SU-DHL-6 (cell line): ENCODE data around the gene PODXL2.

Experiments used
- H2AFZ ChIP-seq: fragments of 200-600 bp; sonication (generic); 2 replicates; pipeline ENCODE4 v1.6.1; 2014; ENCODE audit warnings: low read depth, mild to moderate bottlenecking, moderate library complexity, mixed read lengths, antibody characterized with exemption, low read length; ENCODE audit not compliant: severe bottlenecking
- H3F3A ChIP-seq: fragments of 200-600 bp; shearing (Covaris generic); 2 replicates; pipeline ENCODE4 v1.6.0; 2016; ENCODE audit warnings: antibody characterized with exemption, mild to moderate bottlenecking; ENCODE audit not compliant: insufficient read depth
- H3K27ac ChIP-seq: fragments of 200-600 bp; sonication (generic); 2 replicates; pipeline ENCODE4 v1.5.1; 2016; ENCODE audit warnings: low read depth, mild to moderate bottlenecking, low read length, moderate library complexity, mixed read lengths
- H3K27me3 ChIP-seq: fragments of 200-600 bp; sonication (generic), shearing (Covaris generic); 2 replicates; pipeline ENCODE4 v1.6.0; 2014; ENCODE audit warnings: mild to moderate bottlenecking, low read length
- H3K36me3 ChIP-seq: fragments of 200-600 bp; sonication (generic); 2 replicates; pipeline ENCODE4 v1.6.1; 2014; ENCODE audit warnings: mild to moderate bottlenecking, low read length, mixed read lengths
- H3K4me2 ChIP-seq: fragments of 300-600, 200-600 bp; shearing (Covaris generic), sonication (generic); 2 replicates; pipeline ENCODE4 v1.6.0; 2014; ENCODE audit warnings: low read length, low read depth, mild to moderate bottlenecking; ENCODE audit not compliant: poor library complexity, severe bottlenecking
- H3K4me3 ChIP-seq: fragments of 200-600 bp; sonication (generic); 2 replicates; pipeline ENCODE4 v1.5.1; 2014; ENCODE audit warnings: antibody characterized with exemption, low read length, mild to moderate bottlenecking, mixed read lengths; ENCODE audit not compliant: insufficient read depth, poor library complexity, severe bottlenecking
- H3K79me2 ChIP-seq: fragments of 200-600 bp; sonication (generic); 2 replicates; pipeline ENCODE4 v1.6.1; 2014; ENCODE audit warnings: mild to moderate bottlenecking, low read length, moderate library complexity; ENCODE audit not compliant: insufficient read depth
- H3K9ac ChIP-seq: fragments of 200-600 bp; sonication (generic); 2 replicates; pipeline ENCODE4 v1.7.0; 2014; ENCODE audit warnings: mild to moderate bottlenecking, low read length
- H3K9me2 ChIP-seq: fragments of 200-600 bp; sonication (generic); replicated peaks from 2 replicates; pipeline ENCODE4 v1.6.1; 2014; ENCODE audit warnings: low read length; ENCODE audit not compliant: insufficient read depth
- H3K9me3 ChIP-seq: fragments of 200-600 bp; sonication (generic); 2 replicates; pipeline ENCODE4 v1.6.1; 2014; ENCODE audit warnings: low read length, mixed read lengths; ENCODE audit not compliant: insufficient read depth
- H4K20me1 ChIP-seq: fragments of 200-600 bp; sonication (generic); 2 replicates; pipeline ENCODE4 v1.6.1; 2014; ENCODE audit warnings: low read depth, mild to moderate bottlenecking, antibody characterized with exemption, low read length, moderate library complexity, mixed read lengths
- EZH2phosphoT487 ChIP-seq: fragments of 200-600 bp; sonication (generic), shearing (Covaris generic); conservative IDR thresholded peaks from 2 replicates; pipeline ENCODE4 v1.6.1; 2018; ENCODE audit warnings: mild to moderate bottlenecking, antibody characterized with exemption, low read length, moderate library complexity, mixed read lengths
- TF ChIP-seq, protein P1 (sequence below): fragments of 200-600 bp; sonication (generic); IDR thresholded peaks from one replicate; pipeline ENCODE4 v1.5.1; 2017; ENCODE audit warnings: antibody characterized with exemption, mild to moderate bottlenecking, low read length, moderate library complexity; ENCODE audit not compliant: insufficient read depth, poor library complexity, severe bottlenecking

Gene PODXL2

DNA sequence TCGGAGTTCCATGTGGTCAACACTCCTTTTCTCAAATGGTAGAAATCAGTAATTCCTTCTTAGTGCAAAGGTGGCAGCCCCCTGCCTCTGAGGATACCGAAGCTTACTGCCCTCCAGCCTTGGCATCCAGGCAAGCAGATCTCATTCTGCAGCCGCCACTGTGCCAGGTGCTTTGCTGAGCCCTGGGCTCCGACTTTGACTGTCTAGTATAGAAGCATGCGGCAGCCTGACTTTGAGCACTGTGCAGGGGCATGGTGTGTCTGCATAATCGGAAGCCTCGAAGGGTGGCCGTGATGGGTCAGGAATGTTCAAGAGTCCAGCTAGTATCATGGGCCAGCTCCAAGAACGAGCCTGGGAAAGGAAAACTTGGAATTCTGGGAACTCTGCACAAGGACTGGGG is 83.5 kb downstream of the PODXL2 start:
- Histone ChIP-seq H3K79me2 (no peaks in the 10 kb centered on the region), H3K27ac (no peak overlapping the region), H3K36me3 (no peaks in the 10 kb centered on the region), H3K9ac (no peak overlapping the region), H3K4me3 (no peak overlapping the region), H3K4me2 (no peak overlapping the region), H4K20me1 (no peaks in the 10 kb centered on the region), H2AFZ (no peak overlapping the region), H3K9me2 (no peaks in the 10 kb centered on the region), H3F3A (no peaks in the 10 kb centered on the region), H3K27me3 (no peaks in the 10 kb centered on the region), H3K9me3 (no peaks in the 10 kb centered on the region)
- TF ChIP-seq EZH2phosphoT487, result no peak

DNA sequence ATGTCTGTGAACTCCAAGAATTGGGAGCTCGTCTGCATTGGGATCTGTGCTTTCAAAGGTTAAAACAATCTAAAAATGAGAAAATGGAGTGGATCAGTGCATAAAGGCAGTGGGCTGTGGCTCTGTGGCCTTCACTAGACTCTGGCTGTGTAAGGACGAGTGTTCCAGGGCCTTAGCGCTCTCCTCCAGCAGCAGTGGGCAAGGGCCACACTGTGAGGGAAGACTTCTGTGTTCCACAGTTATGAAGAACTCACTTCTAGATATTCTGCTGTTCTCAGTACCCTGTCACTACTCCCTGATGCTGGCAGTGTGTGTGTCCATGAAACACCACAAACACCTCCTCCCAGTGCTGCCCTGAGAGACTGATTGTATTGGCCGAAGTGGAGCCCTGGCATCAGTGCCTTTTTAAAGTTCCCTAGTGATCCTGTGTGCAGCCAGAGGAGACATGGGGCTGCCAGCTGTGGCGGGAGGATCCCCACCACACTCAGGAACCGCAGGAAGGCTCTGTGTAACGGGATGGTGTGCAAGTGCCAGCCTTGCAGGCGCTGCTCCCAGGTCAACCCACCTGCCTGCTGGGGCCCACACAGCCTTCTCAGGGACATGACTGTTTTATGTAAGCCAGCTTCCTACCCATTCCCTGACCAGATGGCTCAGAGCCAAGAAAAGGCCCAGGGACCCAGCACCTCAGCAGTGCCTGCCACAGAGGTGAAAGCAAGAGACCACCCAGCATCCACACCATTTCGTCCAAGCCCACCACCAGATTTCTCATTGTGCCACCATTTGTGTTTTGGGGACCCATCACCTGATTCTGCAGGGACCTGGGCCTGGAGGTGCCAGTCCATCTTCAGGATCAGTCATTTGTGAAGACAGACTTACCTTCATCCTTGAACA is 84.1 kb downstream of the PODXL2 start:
- H3K4me2 ChIP-seq, result no peak overlapping the region
- no peaks in the 10 kb centered on the region for H3K27me3 ChIP-seq
- H4K20me1 ChIP-seq, result no peaks in the 10 kb centered on the region
- H3K79me2 ChIP-seq, result no peaks in the 10 kb centered on the region
- no peak overlapping the region for H2AFZ ChIP-seq
- H3K9me3 ChIP-seq, result no peaks in the 10 kb centered on the region
- H3K4me3 ChIP-seq, result no peak overlapping the region
- TF ChIP-seq, protein P1, sequence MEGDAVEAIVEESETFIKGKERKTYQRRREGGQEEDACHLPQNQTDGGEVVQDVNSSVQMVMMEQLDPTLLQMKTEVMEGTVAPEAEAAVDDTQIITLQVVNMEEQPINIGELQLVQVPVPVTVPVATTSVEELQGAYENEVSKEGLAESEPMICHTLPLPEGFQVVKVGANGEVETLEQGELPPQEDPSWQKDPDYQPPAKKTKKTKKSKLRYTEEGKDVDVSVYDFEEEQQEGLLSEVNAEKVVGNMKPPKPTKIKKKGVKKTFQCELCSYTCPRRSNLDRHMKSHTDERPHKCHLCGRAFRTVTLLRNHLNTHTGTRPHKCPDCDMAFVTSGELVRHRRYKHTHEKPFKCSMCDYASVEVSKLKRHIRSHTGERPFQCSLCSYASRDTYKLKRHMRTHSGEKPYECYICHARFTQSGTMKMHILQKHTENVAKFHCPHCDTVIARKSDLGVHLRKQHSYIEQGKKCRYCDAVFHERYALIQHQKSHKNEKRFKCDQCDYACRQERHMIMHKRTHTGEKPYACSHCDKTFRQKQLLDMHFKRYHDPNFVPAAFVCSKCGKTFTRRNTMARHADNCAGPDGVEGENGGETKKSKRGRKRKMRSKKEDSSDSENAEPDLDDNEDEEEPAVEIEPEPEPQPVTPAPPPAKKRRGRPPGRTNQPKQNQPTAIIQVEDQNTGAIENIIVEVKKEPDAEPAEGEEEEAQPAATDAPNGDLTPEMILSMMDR, result no peak
- no peak for TF ChIP-seq EZH2phosphoT487
- no peak overlapping the region for H3K9ac ChIP-seq
- no peaks in the 10 kb centered on the region for H3K36me3 ChIP-seq
- H3F3A ChIP-seq, result no peaks in the 10 kb centered on the region
- H3K9me2 ChIP-seq, result no peaks in the 10 kb centered on the region
- H3K27ac ChIP-seq, result no peak overlapping the region

DNA sequence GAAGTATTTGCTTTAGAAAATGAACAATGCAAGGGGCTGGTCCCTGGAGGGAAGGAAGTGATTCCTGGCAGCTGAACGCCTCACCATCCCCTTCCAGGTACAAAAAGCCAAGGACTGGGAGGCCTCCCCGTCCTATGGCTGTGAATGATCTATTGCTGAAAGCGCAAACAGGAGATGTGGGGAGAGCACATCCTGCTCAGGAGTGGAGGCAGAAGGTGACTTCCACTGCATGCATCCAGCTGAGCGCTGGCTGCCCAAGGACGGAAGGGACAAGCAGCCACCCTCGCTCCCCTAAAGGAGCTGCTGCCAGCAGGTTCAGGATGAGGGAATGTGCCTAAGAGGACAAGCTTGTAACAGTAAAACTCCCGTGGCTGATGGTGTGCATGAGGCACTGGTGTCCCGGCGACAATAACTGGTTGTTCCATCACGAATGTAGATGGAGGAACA is 85.2 kb downstream of the PODXL2 start:
- H3K27ac ChIP-seq, result no peak overlapping the region
- H4K20me1 ChIP-seq, result no peaks in the 10 kb centered on the region
- H3K9me2 ChIP-seq, result no peaks in the 10 kb centered on the region
- H3K4me2 ChIP-seq, result no peak overlapping the region
- H3K9ac ChIP-seq, result no peak overlapping the region
- H3F3A ChIP-seq, result no peaks in the 10 kb centered on the region
- no peak overlapping the region for H2AFZ ChIP-seq
- no peaks in the 10 kb centered on the region for H3K36me3 ChIP-seq
- no peak overlapping the region for H3K4me3 ChIP-seq
- no peak for TF ChIP-seq EZH2phosphoT487
- TF ChIP-seq, protein P1, result no peak
- H3K27me3 ChIP-seq, result no peaks in the 10 kb centered on the region
- H3K79me2 ChIP-seq, result no peaks in the 10 kb centered on the region
- no peaks in the 10 kb centered on the region for H3K9me3 ChIP-seq

DNA sequence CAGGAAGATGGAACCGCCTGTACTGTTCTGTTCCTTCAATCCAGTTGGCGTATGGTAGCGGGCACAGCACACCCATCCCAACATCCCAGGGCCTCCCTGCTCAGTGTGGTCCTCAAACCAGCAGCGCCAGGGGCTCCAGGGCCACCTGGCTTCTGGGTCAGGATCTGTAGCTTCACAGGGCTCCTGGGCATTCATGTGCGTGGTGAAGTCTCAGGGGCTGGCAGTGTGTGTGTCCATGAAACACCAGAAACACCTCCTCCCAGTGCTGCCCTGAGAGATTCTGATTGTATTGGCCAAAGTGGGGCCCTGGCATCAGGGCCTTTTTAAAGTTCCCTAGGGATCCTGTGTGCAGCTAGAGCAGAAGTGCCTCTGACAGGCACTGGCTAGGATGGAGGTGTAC is 85.9 kb downstream of the PODXL2 start:
- no peak for TF ChIP-seq EZH2phosphoT487
- TF ChIP-seq, protein P1, result no peak
- H3K4me3 ChIP-seq, result no peak overlapping the region
- H4K20me1 ChIP-seq, result no peaks in the 10 kb centered on the region
- no peak overlapping the region for H3K9ac ChIP-seq
- H3K27ac ChIP-seq, result no peak overlapping the region
- no peaks in the 10 kb centered on the region for H3K36me3 ChIP-seq
- H3K4me2 ChIP-seq, result no peak overlapping the region
- no peaks in the 10 kb centered on the region for H3K79me2 ChIP-seq
- no peaks in the 10 kb centered on the region for H3K27me3 ChIP-seq
- H3K9me3 ChIP-seq, result no peaks in the 10 kb centered on the region
- H3K9me2 ChIP-seq, result no peaks in the 10 kb centered on the region
- no peak overlapping the region for H2AFZ ChIP-seq
- H3F3A ChIP-seq, result no peaks in the 10 kb centered on the region
